Inflammatory macrophage (primary cell): ENCODE data around the gene SCAMP1.
A peak's percentile ranks its signal among the peaks of the same experiment; 100 is the strongest.

Experiments
- DNase-seq, 2 donors: peaks; one replicate each; pipeline ENCODE4 v3.0.0-alpha.2; 2020 to 2022

Gene SCAMP1

GRCh38 chr5:78496373-78496772 is 136.0 kb downstream of the SCAMP1 start:
- no peak for DNase-seq

GRCh38 chr5:78497573-78498533 is 137.4 kb downstream of the SCAMP1 start:
- no peak for DNase-seq

- no peak for DNase-seq
Measured at GRCh38 chr5:78499485-78499884, 139.1 kb downstream of the SCAMP1 start.

GRCh38 chr5:78500028-78500427 is 139.6 kb downstream of the SCAMP1 start:
- peak in 1 of 2 donors; percentile 35 for DNase-seq

GRCh38 chr5:78500871-78501270 is 140.5 kb downstream of the SCAMP1 start:
- no peak for DNase-seq

GRCh38 chr5:78501411-78502352 is 141.3 kb downstream of the SCAMP1 start:
- DNase-seq: no peak

GRCh38 chr5:78503958-78504653 is 143.7 kb downstream of the SCAMP1 start:
- DNase-seq: no peak

GRCh38 chr5:78504704-78505677 is 144.6 kb downstream of the SCAMP1 start:
- DNase-seq: no peak

GRCh38 chr5:78505860-78506259 is 145.4 kb downstream of the SCAMP1 start:
- DNase-seq: no peak

- DNase-seq: no peak
Measured at GRCh38 chr5:78506261-78507024, 146.0 kb downstream of the SCAMP1 start.

- peak in 1 of 2 donors; percentile 40 for DNase-seq
Measured at GRCh38 chr5:78507531-78507930, 147.1 kb downstream of the SCAMP1 start.

GRCh38 chr5:78508186-78508765 is 147.9 kb downstream of the SCAMP1 start:
- DNase-seq: no peak

- DNase-seq: no peak
Measured at GRCh38 chr5:78509145-78509865, 148.9 kb downstream of the SCAMP1 start.

GRCh38 chr5:78509884-78510769 is 149.7 kb downstream of the SCAMP1 start:
- peak; percentile 62 to 83 for DNase-seq

GRCh38 chr5:78511121-78511906 is 150.9 kb downstream of the SCAMP1 start:
- peak; percentile 85 to 91 for DNase-seq

- DNase-seq: no peak
Measured at GRCh38 chr5:78512435-78512834, 152.0 kb downstream of the SCAMP1 start.

- DNase-seq: peak; percentile 54 to 55
Measured at GRCh38 chr5:78513441-78513840, 153.0 kb downstream of the SCAMP1 start.
